ENCODE results near the gene MPZL1. TPM values are rescaled to one million over a fixed set of nuclear protein-coding genes. Genes with fewer than 3 reads are reported as not detected.

The MPZL1 gene
- total RNA-seq, 2 experiments from 2014 or later: 21.9 to 23.0 TPM

DNA sequence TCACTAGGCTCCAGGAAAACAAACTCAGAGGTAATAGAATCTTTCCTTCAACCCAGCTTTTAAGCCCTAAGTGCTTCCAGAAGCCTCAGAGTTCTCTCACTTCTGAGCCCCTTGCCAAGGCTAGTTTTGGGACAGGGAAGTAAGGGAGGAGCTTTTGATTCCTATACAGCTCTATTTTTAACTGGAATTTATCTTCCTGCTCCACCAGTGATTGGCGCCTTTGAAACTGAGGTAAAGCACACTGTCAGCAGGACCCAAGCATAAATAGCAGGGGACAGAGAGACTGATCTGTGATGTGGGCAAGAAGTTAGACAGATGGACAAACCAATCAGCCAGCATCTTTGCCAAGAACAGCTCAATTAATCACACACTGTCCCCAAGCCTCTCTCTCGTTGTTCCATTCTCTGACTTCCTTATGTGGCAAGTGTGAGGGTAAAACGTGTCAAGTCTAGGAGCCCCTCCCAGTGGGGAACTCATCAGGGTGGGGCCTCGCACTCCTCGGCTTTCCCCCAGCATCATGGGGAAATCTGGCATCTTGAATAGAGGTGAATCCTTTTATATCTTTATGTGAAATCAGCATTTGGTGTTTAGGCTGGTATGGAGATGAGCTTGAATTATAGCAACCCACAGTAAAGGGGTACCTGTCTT lies 40.2 kb upstream of the MPZL1 start:
- Mint-ChIP-seq H3K4me1 (ENCODE audit: low read depth) (peaks cover under 1% of the 10 kb centered on the region), H3K27me3 (no peaks in the 10 kb centered on the region), H3K36me3 (peaks cover 12% of the 10 kb centered on the region), H3K9me3 (no peaks in the 10 kb centered on the region), H3K4me3 (no peak overlapping the region), H3K27ac (peak overlapping the region; percentile 46)
- CTCF ChIA-PET: interaction anchor here (0.6 to 1.7 kb wide), 5 partner anchors 80 to 244 kb away, joined by 3 to 8 read pairs (median 4); no protein-coding TSS in a partner anchor
- POLR2A ChIA-PET: no interaction called here
- no peak for DNase-seq
- intact Hi-C loops (cut with micrococcal nuclease): no loop called here

DNA sequence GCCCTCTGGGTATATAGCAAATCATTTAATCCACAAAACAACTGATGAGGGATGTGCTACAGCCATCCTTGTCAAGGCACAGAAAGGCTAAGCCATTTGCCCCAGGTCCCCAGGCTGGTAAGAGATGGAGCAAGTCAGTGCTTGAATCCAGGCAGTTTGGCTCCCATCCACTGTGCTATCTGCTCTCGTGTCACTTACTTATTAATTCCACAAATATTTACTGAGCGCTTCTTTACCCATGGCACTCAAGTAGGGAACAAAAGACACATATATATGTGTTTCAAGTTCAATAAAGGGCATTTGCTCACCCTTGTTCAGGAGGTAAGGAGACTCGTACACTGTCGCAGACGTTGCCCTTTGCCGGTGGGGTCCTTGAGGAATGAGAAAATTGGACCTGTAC lies 38.6 kb upstream of the MPZL1 start:
- Mint-ChIP-seq H3K4me3 (no peak overlapping the region), H3K4me1 (ENCODE audit: low read depth) (peaks cover 8% of the 10 kb centered on the region), H3K36me3 (peaks cover 14% of the 10 kb centered on the region), H3K9me3 (no peaks in the 10 kb centered on the region), H3K27ac (no peak overlapping the region), H3K27me3 (no peaks in the 10 kb centered on the region)
- intact Hi-C loops (cut with micrococcal nuclease): no loop called here
- DNase-seq: no peak
- POLR2A ChIA-PET: no interaction called here
- CTCF ChIA-PET: no interaction called here

DNA sequence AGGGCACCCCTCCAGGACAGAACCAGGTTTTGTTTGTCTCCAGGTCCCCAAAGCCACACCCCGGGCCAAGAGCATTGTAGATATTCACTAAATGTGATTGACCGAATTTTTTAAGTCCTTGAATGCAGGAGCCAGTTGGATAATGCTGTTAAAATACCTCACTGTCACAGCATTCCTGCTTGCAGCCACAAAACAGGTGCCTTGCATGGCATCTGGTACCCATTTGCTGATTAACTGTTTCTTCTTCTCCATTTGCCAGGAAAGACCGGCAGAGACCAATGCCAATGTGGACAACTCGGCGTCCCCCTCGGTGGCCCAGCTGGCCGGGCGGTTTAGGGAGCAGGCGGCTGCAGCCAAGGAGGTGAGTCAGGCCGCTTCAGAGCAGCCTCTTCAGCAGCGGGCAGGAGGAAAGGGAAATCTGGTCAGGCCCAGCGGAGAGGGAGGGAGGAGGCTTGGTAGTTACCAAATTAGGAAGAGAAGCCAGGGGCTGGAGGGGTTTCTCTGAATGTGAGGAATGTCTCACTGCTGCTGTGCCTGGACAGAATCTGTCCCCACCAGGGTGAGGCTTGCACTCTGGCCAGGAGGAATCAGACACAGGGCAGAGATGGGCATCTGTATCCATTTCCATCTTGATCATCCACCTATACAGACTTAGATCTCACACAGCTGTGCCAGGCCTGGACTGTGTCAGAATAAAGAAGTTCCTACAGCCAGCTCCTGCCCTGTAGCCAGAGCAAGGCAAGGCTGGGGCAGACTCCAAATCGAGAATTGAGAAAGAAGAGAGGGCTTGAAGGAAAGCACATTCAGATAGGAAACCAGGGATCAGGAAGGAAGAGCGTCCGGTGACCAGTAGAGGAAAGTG lies 37.9 kb upstream of the MPZL1 start:
- peaks cover 21% of the 10 kb centered on the region for H3K36me3 Mint-ChIP-seq

DNA sequence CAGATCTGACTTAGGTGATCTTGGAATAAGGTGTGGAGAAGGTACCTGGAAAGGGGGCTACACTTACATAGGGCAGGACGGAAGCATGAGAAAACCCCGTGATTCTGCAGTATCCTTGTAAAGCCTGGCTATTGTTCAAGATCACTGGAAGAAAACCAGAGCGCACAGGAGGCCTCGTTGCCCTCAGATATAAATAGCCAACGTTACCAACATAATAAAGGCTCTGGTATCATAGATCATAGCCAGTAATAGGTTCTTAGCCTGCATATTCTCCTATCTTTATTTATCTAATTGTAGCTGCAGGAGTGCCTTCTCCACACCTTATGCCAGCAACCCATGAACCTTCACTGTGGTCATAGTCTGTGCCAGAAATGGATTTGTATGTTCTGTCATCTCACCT lies 35.9 kb upstream of the MPZL1 start:
- intact Hi-C loops (cut with micrococcal nuclease): no loop called here
- Mint-ChIP-seq H3K36me3 (peaks cover 35% of the 10 kb centered on the region), H3K4me1 (ENCODE audit: low read depth) (peaks cover 19% of the 10 kb centered on the region), H3K27me3 (no peaks in the 10 kb centered on the region), H3K27ac (peak overlapping the region; percentile 18), H3K4me3 (no peak overlapping the region), H3K9me3 (no peaks in the 10 kb centered on the region)
- DNase-seq: no peak
- ChIA-PET CTCF (interaction anchor here (2.9 to 6.6 kb wide), 2 partner anchors 69 to 84 kb away, joined by 25 to 227 read pairs; no protein-coding TSS in a partner anchor), POLR2A (no interaction called here)

More for the DNA sequence above, 37.9 kb upstream of the MPZL1 start:
- no peak for DNase-seq
- Mint-ChIP-seq H3K27ac (peak overlapping the region; percentile 24), H3K4me1 (ENCODE audit: low read depth) (peaks cover 10% of the 10 kb centered on the region), H3K27me3 (no peaks in the 10 kb centered on the region), H3K9me3 (no peaks in the 10 kb centered on the region), H3K4me3 (no peak overlapping the region)
- ChIA-PET CTCF (interaction anchor here (1.2 kb wide), 1 partner anchor 128 kb away, joined by 4 read pairs; no protein-coding TSS in a partner anchor), POLR2A (no interaction called here)
- intact Hi-C loops (cut with micrococcal nuclease): no loop called here

DNA sequence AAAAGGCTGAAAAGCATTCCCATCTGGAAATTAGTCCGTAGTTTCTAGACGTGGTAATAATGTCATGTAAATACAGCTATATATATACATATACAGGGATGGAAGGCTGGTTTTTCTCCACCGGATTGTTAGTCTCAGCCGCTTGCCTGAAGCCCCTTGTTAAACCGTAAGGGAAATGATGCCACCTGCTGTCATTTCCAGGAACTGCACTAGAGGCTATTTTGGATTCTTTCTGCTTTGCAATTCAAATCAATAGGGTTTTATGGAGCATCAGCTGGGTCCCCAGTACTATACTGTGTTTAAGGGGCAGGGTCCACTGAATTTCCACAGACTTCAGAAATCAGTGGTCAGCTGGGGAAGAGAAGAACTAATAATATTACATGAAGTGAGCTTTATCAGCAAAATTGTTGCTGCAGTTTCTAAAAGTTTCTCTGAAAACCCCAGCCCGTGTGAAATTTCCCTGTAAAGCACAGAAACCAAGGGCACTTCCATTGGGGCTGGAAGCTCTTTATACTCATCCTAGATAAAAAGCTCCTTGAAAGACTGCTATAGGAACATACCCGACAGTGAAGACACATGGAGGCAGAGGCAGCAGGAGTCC lies 33.8 kb upstream of the MPZL1 start:
- Mint-ChIP-seq H3K4me1 (ENCODE audit: low read depth) (peaks cover 19% of the 10 kb centered on the region), H3K36me3 (peaks cover 39% of the 10 kb centered on the region), H3K9me3 (no peaks in the 10 kb centered on the region), H3K27me3 (no peaks in the 10 kb centered on the region), H3K27ac (peak overlapping the region; percentile 76), H3K4me3 (no peak overlapping the region)
- POLR2A ChIA-PET: interaction anchor here (0.7 to 1.5 kb wide), 6 partner anchors 10 to 134 kb away, joined by 3 to 14 read pairs (median 3); partner anchors contain the start of gene CREG1
- DNase-seq: peak; percentile 81
- CTCF ChIA-PET: interaction anchor here (0.7 to 6.6 kb wide), 51 partner anchors 9 to 513 kb away, joined by 3 to 227 read pairs (median 4); partner anchors contain the start of genes CREG1 and RCSD1
- intact Hi-C loops (cut with micrococcal nuclease): loop anchor here (1.0 to 2.0 kb wide), 6 partner anchors 19 to 132 kb away; no protein-coding TSS in a partner anchor

DNA sequence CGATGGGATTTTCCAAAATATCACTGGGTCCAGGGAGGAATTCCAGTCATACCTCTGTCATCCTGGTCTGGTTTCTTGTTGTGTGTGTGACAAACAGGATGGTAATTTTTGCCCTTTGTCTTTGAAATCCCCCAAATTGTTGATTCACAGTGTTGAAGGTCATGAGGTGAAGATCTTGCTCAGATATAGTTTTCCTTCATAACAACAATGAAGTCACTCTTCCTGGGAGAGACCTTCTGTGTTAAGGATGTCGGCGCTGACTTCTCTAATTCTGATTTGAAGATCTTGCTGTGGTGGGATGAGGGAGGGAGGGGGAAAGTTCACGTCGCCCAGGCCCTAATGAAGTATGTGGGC lies 32.2 kb upstream of the MPZL1 start:
- Mint-ChIP-seq H3K36me3 (peaks cover 45% of the 10 kb centered on the region), H3K9me3 (no peaks in the 10 kb centered on the region), H3K27ac (peak overlapping the region; percentile 75), H3K27me3 (no peaks in the 10 kb centered on the region), H3K4me3 (no peak overlapping the region), H3K4me1 (ENCODE audit: low read depth) (peaks cover 19% of the 10 kb centered on the region)
- ChIA-PET POLR2A (interaction anchor here (0.7 kb wide), 1 partner anchor 22 kb away, joined by 3 read pairs; no protein-coding TSS in a partner anchor), CTCF (interaction anchor here (1.0 to 6.6 kb wide), 2 partner anchors 87 to 129 kb away, joined by 3 to 227 read pairs; no protein-coding TSS in a partner anchor)
- intact Hi-C loops (cut with micrococcal nuclease): loop anchor here (2.0 kb wide), 3 partner anchors 25 to 57 kb away; no protein-coding TSS in a partner anchor
- DNase-seq: no peak

DNA sequence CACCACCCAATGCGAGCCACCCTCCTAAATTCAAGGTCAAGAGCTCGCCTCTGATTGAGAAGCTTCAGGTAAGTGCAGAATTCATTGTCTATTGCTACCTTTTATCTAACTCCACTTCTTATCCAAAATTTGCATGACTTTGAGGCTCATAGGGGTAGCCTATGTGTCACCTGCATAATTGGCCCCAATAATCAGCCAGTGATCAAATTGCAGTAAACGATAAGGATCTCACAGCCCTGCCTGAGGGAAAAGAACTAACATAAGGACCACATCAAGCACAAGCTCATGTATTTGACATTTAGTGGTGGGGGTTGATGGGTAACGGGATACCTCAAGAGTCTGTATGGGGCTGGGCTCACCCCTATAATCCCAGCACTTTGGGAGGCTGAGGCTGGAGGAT lies 31.7 kb upstream of the MPZL1 start:
- DNase-seq: no peak
- CTCF ChIA-PET: interaction anchor here (0.6 to 6.6 kb wide), 4 partner anchors 41 to 132 kb away, joined by 3 to 227 read pairs (median 3); no protein-coding TSS in a partner anchor
- no peaks in the 10 kb centered on the region for H3K9me3 Mint-ChIP-seq

DNA sequence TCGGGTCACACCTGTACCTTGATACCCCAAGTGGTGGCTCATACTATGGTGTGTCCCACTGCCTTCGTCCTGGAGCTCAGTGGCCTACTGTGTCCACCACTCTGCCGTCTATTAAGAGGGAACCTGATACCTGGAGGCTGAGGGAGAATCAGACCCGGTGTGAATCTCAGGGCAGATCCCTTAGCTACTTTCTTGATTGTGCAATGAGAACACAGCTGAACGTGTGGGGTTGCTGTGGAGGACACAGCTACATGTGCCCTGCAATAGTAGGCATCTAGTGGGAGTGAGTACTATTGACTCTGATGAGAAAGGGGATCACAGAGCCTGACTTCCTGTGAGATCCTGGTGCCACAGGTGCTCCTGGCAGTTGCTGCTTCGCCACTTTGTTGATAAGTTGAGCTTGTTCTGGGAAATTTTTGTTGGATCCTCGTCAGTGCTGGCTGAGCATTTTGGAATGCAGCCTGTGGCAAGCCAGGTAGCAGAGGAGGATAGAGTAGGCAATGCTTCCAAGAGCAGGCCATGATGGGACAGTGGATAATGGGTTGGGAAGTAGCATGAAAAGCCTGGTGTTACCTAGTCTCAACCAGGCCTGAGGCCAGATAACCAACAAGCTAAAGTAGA lies 28.2 kb upstream of the MPZL1 start:
- Mint-ChIP-seq H3K9me3 (no peaks in the 10 kb centered on the region), H3K27me3 (no peaks in the 10 kb centered on the region), H3K4me1 (ENCODE audit: low read depth) (peaks cover 12% of the 10 kb centered on the region), H3K36me3 (peaks cover 64% of the 10 kb centered on the region), H3K27ac (peak overlapping the region; percentile 38), H3K4me3 (no peak overlapping the region)
- ChIA-PET CTCF (interaction anchor here (2.3 kb wide), 1 partner anchor 93 kb away, joined by 12 read pairs; no protein-coding TSS in a partner anchor), POLR2A (no interaction called here)
- DNase-seq: no peak
- intact Hi-C loops (cut with micrococcal nuclease): no loop called here

More for the DNA sequence above, 31.7 kb upstream of the MPZL1 start:
- peak overlapping the region; percentile 75 for H3K27ac Mint-ChIP-seq
- intact Hi-C loops (cut with micrococcal nuclease): no loop called here
- H3K27me3 Mint-ChIP-seq: no peaks in the 10 kb centered on the region
- peaks cover 19% of the 10 kb centered on the region for H3K4me1 Mint-ChIP-seq (ENCODE audit: low read depth)
- no peak overlapping the region for H3K4me3 Mint-ChIP-seq
- H3K36me3 Mint-ChIP-seq: peaks cover 50% of the 10 kb centered on the region
- POLR2A ChIA-PET: no interaction called here

DNA sequence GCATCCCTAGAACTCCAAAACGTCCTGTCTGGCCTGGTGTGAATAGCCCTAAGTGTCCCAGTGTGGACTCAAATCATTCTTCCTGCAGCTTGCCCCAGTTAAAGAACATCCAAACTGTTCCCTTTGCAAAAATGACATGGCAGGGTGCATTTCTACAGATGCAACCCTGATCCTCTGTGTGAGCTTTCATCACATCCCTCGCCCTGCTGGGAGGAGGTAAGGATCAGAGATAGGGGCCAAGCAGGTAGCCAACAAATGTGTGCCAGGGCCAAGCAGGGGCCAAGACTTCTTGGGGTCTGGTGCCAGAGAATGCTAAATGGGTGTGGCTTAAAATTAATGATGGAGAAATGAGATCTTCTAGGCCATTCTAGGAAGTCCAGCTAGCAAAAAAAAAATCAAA lies 27.1 kb upstream of the MPZL1 start:
- Mint-ChIP-seq H3K36me3 (peaks cover 65% of the 10 kb centered on the region), H3K4me1 (ENCODE audit: low read depth) (peaks cover 6% of the 10 kb centered on the region)
- intact Hi-C loops (cut with micrococcal nuclease): no loop called here

DNA sequence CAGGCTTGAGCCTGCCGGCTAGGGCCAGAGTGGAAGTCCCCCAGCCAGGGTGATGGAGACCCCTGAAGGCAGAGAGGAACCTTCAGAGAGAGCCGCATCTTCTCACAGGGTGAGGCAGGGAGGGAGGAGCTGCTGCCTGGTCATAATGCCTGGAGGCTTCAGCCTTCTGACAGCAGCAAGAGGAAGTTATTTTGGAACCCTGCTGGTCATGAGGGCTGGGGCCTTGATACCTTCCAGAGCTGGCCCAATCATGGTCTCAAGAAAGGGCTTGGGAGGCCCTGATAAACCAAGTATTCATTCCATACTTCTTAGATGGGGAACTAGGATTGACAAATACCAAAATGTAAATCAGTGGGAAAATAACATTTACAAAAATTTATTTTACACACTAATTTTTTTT lies 26.6 kb upstream of the MPZL1 start:
- H3K36me3 Mint-ChIP-seq: peaks cover 64% of the 10 kb centered on the region
- no peaks in the 10 kb centered on the region for H3K9me3 Mint-ChIP-seq
- H3K4me1 Mint-ChIP-seq (ENCODE audit: low read depth): peaks cover 1% of the 10 kb centered on the region
- H3K4me3 Mint-ChIP-seq: no peak overlapping the region
- no peak overlapping the region for H3K27ac Mint-ChIP-seq
- POLR2A ChIA-PET: no interaction called here
- CTCF ChIA-PET: interaction anchor here (0.9 to 1.2 kb wide), 2 partner anchors 95 to 108 kb away, joined by 3 read pairs; no protein-coding TSS in a partner anchor
- no peaks in the 10 kb centered on the region for H3K27me3 Mint-ChIP-seq
- no peak for DNase-seq
- intact Hi-C loops (cut with micrococcal nuclease): no loop called here

More for the DNA sequence above, 27.1 kb upstream of the MPZL1 start:
- H3K27me3 Mint-ChIP-seq: no peaks in the 10 kb centered on the region
- ChIA-PET POLR2A (no interaction called here), CTCF (interaction anchor here (2.3 kb wide), 1 partner anchor 94 kb away, joined by 12 read pairs; no protein-coding TSS in a partner anchor)
- no peak overlapping the region for H3K27ac Mint-ChIP-seq
- no peak for DNase-seq
- H3K9me3 Mint-ChIP-seq: no peaks in the 10 kb centered on the region
- H3K4me3 Mint-ChIP-seq: no peak overlapping the region

DNA sequence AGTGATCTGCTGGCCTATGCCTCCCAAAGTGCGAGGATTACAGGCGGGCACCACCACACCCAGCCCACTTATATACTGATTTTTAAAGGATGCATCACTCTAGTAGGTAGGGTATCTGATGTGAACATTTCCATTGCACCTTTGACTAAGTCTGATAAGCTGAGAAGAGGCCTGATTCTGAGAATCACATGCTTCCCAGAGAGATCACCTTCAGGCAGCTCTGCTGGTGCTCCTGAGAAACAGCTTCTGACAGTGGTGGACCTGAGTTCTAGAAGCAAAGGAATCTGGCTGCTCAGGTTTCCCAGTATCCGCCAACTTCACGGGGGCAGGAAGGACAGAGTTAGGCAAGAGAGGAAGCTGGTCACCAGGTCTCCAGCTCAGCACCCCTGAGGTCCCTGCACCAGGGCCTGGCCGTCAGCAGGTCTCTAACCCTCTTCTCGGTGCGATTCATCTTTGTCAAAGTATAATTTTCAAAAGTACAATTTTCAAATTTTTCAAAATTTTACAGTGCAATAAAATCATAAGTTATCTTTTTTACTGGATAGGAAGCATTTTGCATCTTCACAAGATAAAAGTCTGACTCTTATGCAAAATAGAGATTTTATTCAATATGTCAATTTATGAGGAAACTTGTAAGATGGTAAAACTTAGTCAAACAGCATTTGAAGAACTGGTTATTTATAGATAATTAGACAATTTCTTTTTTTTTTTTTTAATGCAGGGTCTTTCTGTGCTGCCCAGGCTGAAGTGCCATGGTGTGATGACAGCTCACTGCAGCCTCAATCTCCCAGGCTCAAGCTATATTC lies 25.8 kb upstream of the MPZL1 start:
- no peak for DNase-seq
- Mint-ChIP-seq H3K27ac (no peak overlapping the region), H3K9me3 (no peaks in the 10 kb centered on the region), H3K27me3 (no peaks in the 10 kb centered on the region), H3K4me3 (no peak overlapping the region), H3K4me1 (ENCODE audit: low read depth) (no peaks in the 10 kb centered on the region), H3K36me3 (peaks cover 57% of the 10 kb centered on the region)
- intact Hi-C loops (cut with micrococcal nuclease): no loop called here
- ChIA-PET CTCF (interaction anchor here (0.6 to 1.2 kb wide), 3 partner anchors 96 to 138 kb away, joined by 3 read pairs; no protein-coding TSS in a partner anchor), POLR2A (no interaction called here)
